CD4-positive, alpha-beta memory T cell (primary cell): ENCODE measurements around the gene PTPRM. TPM values are rescaled to one million over a fixed set of nuclear protein-coding genes. Genes with fewer than 3 reads are reported as not detected.

Experiments used
- CTCF ChIA-PET: fragments of 350-600 bp; sonication (Branson Sonifier 250); formaldehyde crosslinking; loops from one replicate; lab custom pipeline; 2021; ENCODE audit warnings: inconsistent platforms; ENCODE audit not compliant: partially characterized antibody; lab: Charles Lee
- POLR2A ChIA-PET: fragments of 350-600 bp; sonication (Branson Sonifier 250); formaldehyde crosslinking; loops from one replicate; lab custom pipeline; 2021; ENCODE audit not compliant: partially characterized antibody; lab: Charles Lee
- DNase-seq, 5 donors: peaks; one replicate each; pipeline versions ENCODE4 v3.0.0 to v3.0.0-alpha.2; 2020 to 2022; ENCODE audit warnings: mixed read lengths in 1 of 5
- H3K27ac ChIP-seq: one replicate; pipeline ENCODE4 v1.7.0; 2013; ENCODE audit warnings: low read depth, low read length
- H3K27me3 ChIP-seq: 2 replicates; pipeline ENCODE4 v1.7.0; 2013; ENCODE audit warnings: mild to moderate bottlenecking, low read length, moderate library complexity; ENCODE audit not compliant: insufficient read depth
- H3K36me3 ChIP-seq: 2 replicates; pipeline ENCODE4 v1.7.0; 2013; ENCODE audit warnings: mild to moderate bottlenecking, low read length, moderate library complexity; ENCODE audit not compliant: insufficient read depth
- H3K4me1 ChIP-seq: 2 replicates; pipeline ENCODE4 v1.7.0; 2013; ENCODE audit warnings: mild to moderate bottlenecking, low read length, moderate library complexity; ENCODE audit not compliant: insufficient read depth
- H3K4me3 ChIP-seq, 2 donors: one replicate each; pipeline ENCODE4 v1.7.0; 2013; ENCODE audit warnings: low read length in 2 of 2, mild to moderate bottlenecking in 1 of 2
- H3K9me3 ChIP-seq, 2 donors: one replicate each; pipeline ENCODE4 v1.7.0; 2013; ENCODE audit warnings: low read length in 2 of 2, control low read depth in 1 of 2; ENCODE audit not compliant: control insufficient read depth in 1 of 2
- H3K27ac Mint-ChIP-seq, 7 donors: one replicate each; pipeline ENCODE4 v1.8.0; 2020 to 2021; ENCODE audit warnings: mixed read lengths in 7 of 7, mild to moderate bottlenecking in 6 of 7, inconsistent platforms in 3 of 7, moderate library complexity in 3 of 7
- H3K27me3 Mint-ChIP-seq, 2 donors: one replicate each; pipeline ENCODE4 v1.8.0; 2020 to 2021; ENCODE audit warnings: mixed read lengths in 2 of 2
- H3K36me3 Mint-ChIP-seq, 2 donors: one replicate each; pipeline ENCODE4 v1.8.0; 2020 to 2021; ENCODE audit warnings: mixed read lengths in 2 of 2, inconsistent platforms in 1 of 2, mild to moderate bottlenecking in 1 of 2
- H3K4me1 Mint-ChIP-seq, 4 donors: one replicate each; pipeline ENCODE4 v1.8.0; 2020 to 2021; ENCODE audit warnings: mixed read lengths in 4 of 4, mild to moderate bottlenecking in 1 of 4
- H3K4me3 Mint-ChIP-seq, 8 donors: one replicate each; pipeline ENCODE4 v1.8.0; 2020 to 2021; ENCODE audit warnings: mixed read lengths in 8 of 8, mild to moderate bottlenecking in 7 of 8, moderate library complexity in 6 of 8, inconsistent platforms in 3 of 8
- H3K9me3 Mint-ChIP-seq, 8 donors: one replicate each; pipeline ENCODE4 v1.8.0; 2020 to 2021; ENCODE audit warnings: mixed read lengths in 8 of 8, mild to moderate bottlenecking in 5 of 8, inconsistent platforms in 3 of 8, moderate library complexity in 1 of 8
- intact Hi-C: fragments of 100-400 bp; cut with micrococcal nuclease; formaldehyde crosslinking; loops from one replicate; pipeline ENCODE4 v1.15.1; 2023
- polyA plus RNA-seq, 2 donors: library from polyadenylated mRNA; unstranded; fragments of 300-500 nt; fragmentation: Illumina TruSeq; gene quantifications; one replicate each; pipeline ENCODE4 v1.2.3, GENCODE V29; 2021
- total RNA-seq, 2 experiments: library from RNA; stranded (reverse); gene quantifications; one replicate each; pipeline ENCODE4 v1.2.3, GENCODE V29; 2021

PTPRM gene
- total and polyA plus RNA-seq, 4 experiments from 2014 or later = 6.7 to 20.1 (median 12.9) TPM

GRCh38 chr18:7535436-7536205 is 31.5 kb upstream of the PTPRM start:
- H3K36me3 ChIP-seq = no peaks in the 10 kb centered on the region
- Mint-ChIP-seq H3K36me3 (no peaks in the 10 kb centered on the region), H3K9me3 (peaks cover 0 to 5% (median 3%) of the 10 kb centered on the region in 8 donors), H3K4me1 (no peaks in the 10 kb centered on the region), H3K4me3 (no peak overlapping the region), H3K27me3 (peaks cover 0 to 1% of the 10 kb centered on the region in 2 donors), H3K27ac (peak overlapping the region in 1 of 7 donors; percentile 33)
- H3K27ac ChIP-seq = no peak overlapping the region
- CTCF ChIA-PET = no interaction called here
- no peaks in the 10 kb centered on the region for H3K27me3 ChIP-seq
- intact Hi-C loops = no loop called here
- POLR2A ChIA-PET = no interaction called here
- H3K4me3 ChIP-seq = no peak overlapping the region
- H3K9me3 ChIP-seq = no peaks in the 10 kb centered on the region
- DNase-seq = no peak
- no peaks in the 10 kb centered on the region for H3K4me1 ChIP-seq

DNA sequence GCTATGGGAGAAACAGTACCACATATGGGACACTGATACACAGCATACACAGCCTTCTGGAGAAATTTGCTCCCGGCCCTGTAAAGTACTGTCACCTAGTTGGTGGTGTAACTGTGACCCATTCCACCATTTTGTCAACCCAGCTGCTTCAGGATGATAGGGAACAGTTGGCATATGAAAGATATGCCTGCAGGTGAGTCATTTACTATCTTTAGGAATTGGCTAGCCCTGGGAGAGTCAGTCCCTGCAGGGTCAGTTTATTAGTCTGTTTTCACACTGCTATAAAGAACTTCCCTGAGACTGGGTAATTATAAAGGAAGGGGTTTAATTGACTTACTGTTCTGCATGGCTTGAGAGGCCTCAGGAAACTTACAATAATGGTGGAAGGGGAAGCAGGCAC is 30.0 kb upstream of the PTPRM start:
- Mint-ChIP-seq H3K9me3 (peaks cover 0 to 5% (median 3%) of the 10 kb centered on the region in 8 donors), H3K4me3 (no peak overlapping the region), H3K4me1 (no peaks in the 10 kb centered on the region), H3K27me3 (peaks cover 0 to 1% of the 10 kb centered on the region in 2 donors), H3K36me3 (no peaks in the 10 kb centered on the region), H3K27ac (no peak overlapping the region)
- H3K4me1 ChIP-seq = no peaks in the 10 kb centered on the region
- H3K27ac ChIP-seq = no peak overlapping the region
- no peaks in the 10 kb centered on the region for H3K36me3 ChIP-seq
- H3K4me3 ChIP-seq = no peak overlapping the region
- ChIA-PET POLR2A (no interaction called here), CTCF (no interaction called here)
- H3K27me3 ChIP-seq = no peaks in the 10 kb centered on the region
- intact Hi-C loops = no loop called here
- no peaks in the 10 kb centered on the region for H3K9me3 ChIP-seq
- DNase-seq = no peak

GRCh38 chr18:7541835-7542234 is 25.3 kb upstream of the PTPRM start:
- no peak overlapping the region for H3K27ac ChIP-seq
- CTCF ChIA-PET = no interaction called here
- intact Hi-C loops = no loop called here

GRCh38 chr18:7544686-7545085 is 22.4 kb upstream of the PTPRM start:
- intact Hi-C loops = no loop called here
- Mint-ChIP-seq H3K4me1 (no peaks in the 10 kb centered on the region), H3K27ac (no peak overlapping the region), H3K4me3 (no peak overlapping the region), H3K36me3 (no peaks in the 10 kb centered on the region), H3K27me3 (no peaks in the 10 kb centered on the region), H3K9me3 (peaks cover 0 to 2% (median 0%) of the 10 kb centered on the region in 8 donors)
- Histone ChIP-seq H3K4me3 (no peak overlapping the region), H3K9me3 (no peaks in the 10 kb centered on the region), H3K36me3 (no peaks in the 10 kb centered on the region), H3K27ac (no peak overlapping the region), H3K27me3 (no peaks in the 10 kb centered on the region), H3K4me1 (no peaks in the 10 kb centered on the region)
- ChIA-PET POLR2A (no interaction called here), CTCF (no interaction called here)
- no peak for DNase-seq

More at GRCh38 chr18:7541835-7542234, 25.3 kb upstream of the PTPRM start:
- POLR2A ChIA-PET = no interaction called here
- Histone ChIP-seq H3K9me3 (no peaks in the 10 kb centered on the region), H3K4me3 (no peak overlapping the region), H3K27me3 (no peaks in the 10 kb centered on the region), H3K4me1 (no peaks in the 10 kb centered on the region), H3K36me3 (no peaks in the 10 kb centered on the region)
- H3K27me3 Mint-ChIP-seq = no peaks in the 10 kb centered on the region
- H3K4me3 Mint-ChIP-seq = no peak overlapping the region
- DNase-seq = no peak
- no peaks in the 10 kb centered on the region for H3K4me1 Mint-ChIP-seq
- no peaks in the 10 kb centered on the region for H3K36me3 Mint-ChIP-seq
- no peak overlapping the region for H3K27ac Mint-ChIP-seq
- H3K9me3 Mint-ChIP-seq = peaks cover 0 to 3% (median under 1%) of the 10 kb centered on the region in 8 donors

GRCh38 chr18:7545734-7546133 is 21.4 kb upstream of the PTPRM start:
- Histone ChIP-seq H3K4me3 (no peak overlapping the region), H3K36me3 (no peaks in the 10 kb centered on the region), H3K27ac (no peak overlapping the region), H3K27me3 (no peaks in the 10 kb centered on the region), H3K4me1 (no peaks in the 10 kb centered on the region), H3K9me3 (no peaks in the 10 kb centered on the region)
- Mint-ChIP-seq H3K4me3 (no peak overlapping the region), H3K27me3 (no peaks in the 10 kb centered on the region), H3K36me3 (no peaks in the 10 kb centered on the region), H3K9me3 (peaks cover 0 to 2% (median 0%) of the 10 kb centered on the region in 8 donors), H3K27ac (no peak overlapping the region), H3K4me1 (no peaks in the 10 kb centered on the region)
- no peak for DNase-seq
- intact Hi-C loops = no loop called here
- POLR2A ChIA-PET = no interaction called here
- CTCF ChIA-PET = no interaction called here

- Mint-ChIP-seq H3K36me3 (no peaks in the 10 kb centered on the region), H3K4me1 (no peaks in the 10 kb centered on the region), H3K27ac (no peak overlapping the region), H3K9me3 (peaks cover 0 to 4% (median under 1%) of the 10 kb centered on the region in 8 donors), H3K4me3 (no peak overlapping the region), H3K27me3 (no peaks in the 10 kb centered on the region)
- CTCF ChIA-PET = no interaction called here
- no peak overlapping the region for H3K4me3 ChIP-seq
- H3K27ac ChIP-seq = no peak overlapping the region
- DNase-seq = no peak
- POLR2A ChIA-PET = no interaction called here
- no peaks in the 10 kb centered on the region for H3K9me3 ChIP-seq
- H3K36me3 ChIP-seq = no peaks in the 10 kb centered on the region
- intact Hi-C loops = no loop called here
- no peaks in the 10 kb centered on the region for H3K4me1 ChIP-seq
- no peaks in the 10 kb centered on the region for H3K27me3 ChIP-seq
These were observed 18.9 kb upstream of the PTPRM start for GRCh38 chr18:7548221-7548620.

GRCh38 chr18:7548721-7549120 is 18.4 kb upstream of the PTPRM start:
- intact Hi-C loops = no loop called here
- POLR2A ChIA-PET = no interaction called here
- CTCF ChIA-PET = no interaction called here
- Mint-ChIP-seq H3K27ac (no peak overlapping the region), H3K36me3 (no peaks in the 10 kb centered on the region), H3K27me3 (no peaks in the 10 kb centered on the region), H3K4me1 (no peaks in the 10 kb centered on the region), H3K9me3 (peaks cover 0 to 4% (median under 1%) of the 10 kb centered on the region in 8 donors), H3K4me3 (no peak overlapping the region)
- no peaks in the 10 kb centered on the region for H3K27me3 ChIP-seq
- no peaks in the 10 kb centered on the region for H3K4me1 ChIP-seq
- H3K4me3 ChIP-seq = no peak overlapping the region
- no peaks in the 10 kb centered on the region for H3K9me3 ChIP-seq
- no peaks in the 10 kb centered on the region for H3K36me3 ChIP-seq
- no peak overlapping the region for H3K27ac ChIP-seq
- DNase-seq = no peak
